Measurements from ENCODE around the gene ARHGEF5. TPM values are rescaled to one million over a fixed set of nuclear protein-coding genes. Genes with fewer than 3 reads are reported as not detected.

ARHGEF5 gene
- total RNA-seq, 1 experiment from 2014 or later: 80.1 TPM

GRCh38 chr7:144398291-144398690 lies 43.1 kb downstream of the ARHGEF5 start:
- no peak for TF ChIP-seq FOXJ3 (CRISPR knock-in tag; IDR thresholded peaks at IDR 0.05; ENCODE audit: borderline replicate concordance)
- no peak for TF ChIP-seq ZNF425 (CRISPR knock-in tag; conservative IDR thresholded peaks at IDR 0.05)
- TF ChIP-seq PRRX2 (CRISPR knock-in tag; IDR thresholded peaks at IDR 0.05): no peak
- no peak for TF ChIP-seq ZNF396 (CRISPR knock-in tag; IDR thresholded peaks at IDR 0.05; ENCODE audit: borderline replicate concordance)
- no peak for TF ChIP-seq KAT7 (CRISPR knock-in tag; IDR thresholded peaks at IDR 0.05; ENCODE audit: borderline replicate concordance)
- TF ChIP-seq ATF2 (CRISPR knock-in tag; IDR thresholded peaks at IDR 0.05; ENCODE audit: borderline replicate concordance, low read depth): no peak
- TF ChIP-seq CBFB (CRISPR knock-in tag; IDR thresholded peaks at IDR 0.05; ENCODE audit: low read depth): no peak
- TF ChIP-seq SP1 (CRISPR knock-in tag; conservative IDR thresholded peaks at IDR 0.05): no peak
- no peak for TF ChIP-seq GRHL2 (CRISPR knock-in tag; IDR thresholded peaks at IDR 0.05; ENCODE audit: insufficient replicate concordance, severe bottlenecking)
- no peak for TF ChIP-seq ZNF138 (CRISPR knock-in tag; conservative IDR thresholded peaks at IDR 0.05)
- CTCF ChIA-PET: no interaction called here
- POLR2A ChIA-PET: no interaction called here
- Mint-ChIP-seq H3K4me1 (peaks cover 9% of the 10 kb centered on the region), H3K4me3 (no peak overlapping the region), H3K27me3 (ENCODE audit: low read depth) (no peaks in the 10 kb centered on the region), H3K36me3 (no peaks in the 10 kb centered on the region), H3K9me3 (no peaks in the 10 kb centered on the region), H3K27ac (no peak overlapping the region)
- DNase-seq (ENCODE audit: low spot score) (no peak), ATAC-seq (no peak)

GRCh38 chr7:144398911-144399310 lies 43.7 kb downstream of the ARHGEF5 start:
- no peaks in the 10 kb centered on the region for H3K9me3 Mint-ChIP-seq
- no peak overlapping the region for H3K27ac Mint-ChIP-seq
- H3K4me3 Mint-ChIP-seq: no peak overlapping the region
- H3K4me1 Mint-ChIP-seq: peaks cover 9% of the 10 kb centered on the region
- no peak for TF ChIP-seq ATF6 (CRISPR knock-in tag; IDR thresholded peaks at IDR 0.05)
- TF ChIP-seq ATF3 (CRISPR knock-in tag; conservative IDR thresholded peaks at IDR 0.05): no peak
- no peak for TF ChIP-seq ZNF263 (CRISPR knock-in tag; IDR thresholded peaks at IDR 0.05; ENCODE audit: low read depth)
- no peak for TF ChIP-seq TP53 (CRISPR knock-in tag; IDR thresholded peaks at IDR 0.05)
- no peak for TF ChIP-seq E2F5 (CRISPR knock-in tag; IDR thresholded peaks at IDR 0.05)
- no peak for TF ChIP-seq PRDM15 (CRISPR knock-in tag; IDR thresholded peaks at IDR 0.05)
- TF ChIP-seq MLX (CRISPR knock-in tag; IDR thresholded peaks at IDR 0.05): no peak
- TF ChIP-seq CDX4 (CRISPR knock-in tag; IDR thresholded peaks at IDR 0.05; ENCODE audit: borderline replicate concordance): no peak
- TF ChIP-seq ZNF423 (CRISPR knock-in tag; IDR thresholded peaks at IDR 0.05): no peak
- H3K36me3 Mint-ChIP-seq: no peaks in the 10 kb centered on the region
- DNase-seq (ENCODE audit: low spot score): no peak
- POLR2A ChIA-PET: no interaction called here
- ATAC-seq: no peak
- CTCF ChIA-PET: interaction anchor here (0.9 kb wide), 1 partner anchor 38 kb away, joined by 4 read pairs; no protein-coding TSS in a partner anchor
- no peaks in the 10 kb centered on the region for H3K27me3 Mint-ChIP-seq (ENCODE audit: low read depth)

Measured in WTC11 (cell line).